WERI-Rb-1 (cell line): ENCODE data around the gene GALNT18.

Experiments
- DNase-seq: peaks from one replicate; pipeline ENCODE4 v3.0.0-alpha.2; 2020
- H3K27ac ChIP-seq: fragments of 250-450 bp; sonication (Bioruptor Pico); 2 replicates; pipeline ENCODE4 v1.5.1; 2020; ENCODE audit warnings: mild to moderate bottlenecking, moderate library complexity
- H3K27me3 ChIP-seq: fragments of 250-450 bp; sonication (Bioruptor Pico); 2 replicates; pipeline ENCODE4 v1.5.1; 2021; ENCODE audit warnings: mild to moderate bottlenecking, low read depth, moderate library complexity; ENCODE audit not compliant: insufficient read depth, severe bottlenecking
- H3K36me3 ChIP-seq: fragments of 250-450 bp; sonication (Bioruptor Pico); 2 replicates; pipeline ENCODE4 v1.5.1; 2020; ENCODE audit warnings: mild to moderate bottlenecking, moderate library complexity
- H3K4me3 ChIP-seq: 2 replicates; pipeline ENCODE4 v1.5.1; 2011; ENCODE audit warnings: low read depth, mild to moderate bottlenecking, control low read depth, low read length
- H3K9me3 ChIP-seq: fragments of 250-450 bp; sonication (Bioruptor Pico); 2 replicates; pipeline ENCODE4 v1.5.1; 2021; ENCODE audit warnings: mild to moderate bottlenecking, moderate library complexity; ENCODE audit not compliant: severe bottlenecking
- CTCF ChIP-seq: IDR thresholded peaks from 2 replicates; pipeline ENCODE4 v1.5.1; 2011; ENCODE audit warnings: low read depth, mild to moderate bottlenecking, control low read depth, inconsistent platforms, low read length

GALNT18 gene

GRCh38 chr11:11586465-11586864, 35.3 kb downstream of the GALNT18 start:
- Histone ChIP-seq H3K27ac (no peak overlapping the region), H3K9me3 (no peaks in the 10 kb centered on the region), H3K36me3 (no peaks in the 10 kb centered on the region), H3K4me3 (no peak overlapping the region), H3K27me3 (no peaks in the 10 kb centered on the region)
- no peak for DNase-seq
- no peak for TF ChIP-seq CTCF

GRCh38 chr11:11584937-11585336, 36.9 kb downstream of the GALNT18 start:
- no peaks in the 10 kb centered on the region for H3K27me3 ChIP-seq
- no peaks in the 10 kb centered on the region for H3K36me3 ChIP-seq
- no peak for TF ChIP-seq CTCF
- no peaks in the 10 kb centered on the region for H3K9me3 ChIP-seq
- no peak overlapping the region for H3K27ac ChIP-seq
- no peak for DNase-seq
- no peak overlapping the region for H3K4me3 ChIP-seq

- TF ChIP-seq CTCF = no peak
- H3K4me3 ChIP-seq = no peak overlapping the region
- DNase-seq = no peak
- no peak overlapping the region for H3K27ac ChIP-seq
- H3K36me3 ChIP-seq = no peaks in the 10 kb centered on the region
- H3K27me3 ChIP-seq = no peaks in the 10 kb centered on the region
- no peaks in the 10 kb centered on the region for H3K9me3 ChIP-seq
Measured at GRCh38 chr11:11584530-11584810, 37.3 kb downstream of the GALNT18 start.

DNA sequence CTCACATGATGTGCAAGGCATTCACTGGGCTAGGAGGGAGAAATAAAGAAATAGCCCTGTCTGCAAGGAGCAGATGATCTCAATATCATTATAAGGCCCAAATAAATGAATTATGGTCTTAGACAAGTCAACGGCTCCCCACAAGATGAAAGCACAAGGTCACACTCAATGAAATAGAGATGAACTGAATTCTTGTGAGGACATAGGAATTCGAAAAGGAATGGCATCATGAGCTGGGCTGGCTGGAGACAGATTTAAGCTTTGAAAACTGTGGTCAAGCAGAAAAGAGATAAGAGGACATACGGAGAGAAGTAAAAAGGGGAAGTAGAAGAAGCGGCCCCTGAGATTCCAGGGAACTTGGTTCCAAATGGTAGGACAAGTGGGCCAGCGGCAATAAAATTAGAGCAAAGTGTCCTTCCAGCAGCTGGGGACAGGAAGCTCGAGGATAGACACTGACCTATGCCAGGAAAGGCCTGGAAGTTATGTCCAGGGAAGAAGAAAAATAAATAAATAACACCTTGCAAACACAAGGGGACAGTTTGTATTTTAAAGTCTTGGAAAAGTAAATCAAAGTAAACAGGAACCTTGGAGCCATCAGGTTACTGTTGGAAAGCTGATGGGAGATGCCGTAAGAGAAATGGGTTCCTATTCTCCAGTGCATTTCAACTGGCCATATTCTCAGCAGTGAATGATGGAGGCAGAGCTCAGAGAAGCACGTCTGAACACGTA, 37.8 kb downstream of the GALNT18 start:
- no peak overlapping the region for H3K27ac ChIP-seq
- TF ChIP-seq CTCF = no peak
- DNase-seq = no peak
- no peaks in the 10 kb centered on the region for H3K36me3 ChIP-seq
- no peak overlapping the region for H3K4me3 ChIP-seq
- no peaks in the 10 kb centered on the region for H3K9me3 ChIP-seq
- H3K27me3 ChIP-seq = no peaks in the 10 kb centered on the region

GRCh38 chr11:11582011-11582701, 39.6 kb downstream of the GALNT18 start:
- no peaks in the 10 kb centered on the region for H3K9me3 ChIP-seq
- no peak overlapping the region for H3K4me3 ChIP-seq
- H3K27ac ChIP-seq = no peak overlapping the region
- TF ChIP-seq CTCF = no peak
- H3K36me3 ChIP-seq = no peaks in the 10 kb centered on the region
- DNase-seq = no peak
- H3K27me3 ChIP-seq = no peaks in the 10 kb centered on the region

DNA sequence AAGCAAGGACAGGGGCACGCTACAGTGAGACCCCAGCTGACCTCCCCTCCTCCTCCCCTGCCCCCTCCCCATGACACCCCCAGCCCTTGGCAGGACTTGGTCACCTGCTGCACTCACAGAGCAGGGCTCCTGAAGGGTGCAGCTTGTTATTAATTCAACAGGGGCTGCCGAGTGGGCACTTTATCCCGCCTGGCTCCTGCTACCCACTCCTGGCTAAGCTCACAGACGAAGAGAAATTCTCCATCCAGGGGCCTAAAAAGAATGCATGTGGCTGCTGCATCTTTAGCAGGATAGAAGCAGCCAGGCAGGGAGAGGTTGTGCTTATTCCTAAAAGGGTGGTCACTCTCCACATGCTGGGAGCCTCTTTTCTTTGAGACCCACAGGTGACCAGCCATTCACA, 40.3 kb downstream of the GALNT18 start:
- TF ChIP-seq CTCF = no peak
- no peak overlapping the region for H3K27ac ChIP-seq

More for the DNA sequence above, 40.3 kb downstream of the GALNT18 start:
- no peaks in the 10 kb centered on the region for H3K9me3 ChIP-seq
- no peaks in the 10 kb centered on the region for H3K27me3 ChIP-seq
- no peaks in the 10 kb centered on the region for H3K36me3 ChIP-seq
- DNase-seq = no peak
- no peak overlapping the region for H3K4me3 ChIP-seq
